GM18526 (cell line): ENCODE results near the gene GCC2.

Source experiments
- POLR2A ChIP-seq: IDR thresholded peaks from 3 replicates; pipeline ENCODE4 v1.6.1; 2011; ENCODE audit not compliant: insufficient read length; ENCODE audit errors: extremely low read depth

Gene GCC2

DNA sequence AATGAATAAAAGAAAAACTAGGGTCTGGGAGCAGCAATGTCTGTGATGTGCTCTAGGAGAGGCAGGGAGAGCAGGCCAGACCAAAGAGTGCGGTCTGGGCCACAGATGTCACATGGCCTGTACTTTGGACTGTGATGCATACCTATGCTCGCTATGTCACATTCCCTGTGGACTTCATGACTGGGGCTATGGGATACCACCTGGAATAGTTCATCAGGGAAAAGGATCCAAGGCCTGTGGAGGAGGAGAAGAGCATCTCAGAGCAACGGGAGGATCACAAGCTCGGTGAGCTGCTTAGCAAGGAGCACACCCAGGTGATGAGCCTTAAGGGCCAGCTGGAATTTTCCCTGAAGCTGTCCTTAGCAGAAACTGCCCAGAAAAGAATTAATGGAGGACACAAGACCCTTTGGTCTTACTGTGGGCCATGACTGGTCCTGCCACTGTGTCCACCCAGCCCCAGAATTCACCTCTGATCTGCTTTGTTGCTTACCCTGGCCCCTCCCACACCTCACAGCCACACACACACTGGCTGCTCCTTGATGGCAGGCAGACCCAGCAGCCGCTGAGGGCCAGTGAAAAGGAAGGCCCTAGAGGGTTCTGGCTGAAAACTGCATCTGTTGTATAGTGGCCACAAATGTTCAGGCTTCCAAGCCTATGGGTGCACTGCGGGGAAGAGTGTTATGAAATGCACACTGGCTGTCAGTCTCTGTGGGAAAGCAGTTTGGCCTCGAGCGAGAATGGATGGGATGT, 25.3 kb upstream of the GCC2 start:
- no peak for TF ChIP-seq POLR2A

- no peak for TF ChIP-seq POLR2A
Measured at GRCh38 chr2:108428286-108429009, 20.6 kb upstream of the GCC2 start.

- TF ChIP-seq POLR2A, result no peak
Measured at GRCh38 chr2:108436976-108437375, 12.0 kb upstream of the GCC2 start.

- no peak for TF ChIP-seq POLR2A
Measured at GRCh38 chr2:108441712-108442111, 7.3 kb upstream of the GCC2 start.

DNA sequence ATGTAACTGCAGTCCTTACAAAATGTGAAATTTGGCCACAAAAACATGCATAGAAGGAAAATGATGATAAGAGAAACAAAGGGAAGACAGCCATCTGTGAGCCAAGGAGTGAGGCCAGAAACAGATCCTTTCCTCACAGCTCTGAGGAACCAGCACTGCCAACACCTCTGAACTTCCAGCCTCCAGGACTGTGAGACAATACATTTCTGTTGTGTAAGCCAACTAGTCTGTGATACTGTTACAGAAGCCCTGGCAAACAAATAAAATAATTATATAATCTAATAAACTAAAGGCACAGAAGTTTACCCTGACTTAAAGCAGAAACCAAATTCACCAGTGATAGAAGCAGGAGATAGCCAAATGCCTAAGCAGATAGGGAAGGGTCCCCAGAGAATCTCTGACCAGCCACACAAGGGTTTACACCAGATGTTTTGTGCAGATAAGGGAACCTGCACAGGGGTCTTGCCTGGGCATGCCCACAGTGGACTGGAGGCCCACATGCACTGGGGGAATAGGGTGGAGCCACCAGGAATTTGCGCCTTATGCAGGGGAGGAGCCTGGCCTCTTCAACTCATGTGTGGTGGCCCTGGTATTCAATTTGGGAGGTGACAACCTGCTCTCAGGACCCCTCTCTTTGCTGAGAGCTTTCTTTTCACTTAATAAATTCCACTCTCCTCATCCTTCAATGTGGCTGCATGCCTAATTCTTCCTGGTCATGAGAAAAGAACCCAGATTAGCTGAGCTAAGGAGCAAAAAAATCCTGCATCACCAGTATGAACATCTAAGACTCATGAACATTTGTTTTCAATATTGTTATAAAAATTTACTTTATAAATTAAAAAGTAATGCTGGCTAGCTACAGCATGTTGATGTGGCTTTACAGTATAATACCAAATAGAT, 3.8 kb upstream of the GCC2 start:
- no peak for TF ChIP-seq POLR2A

- TF ChIP-seq POLR2A, result no peak
Measured at GRCh38 chr2:108446703-108447102, 2.3 kb upstream of the GCC2 start.

GRCh38 chr2:108447947-108448677, 894 bp upstream of the GCC2 start:
- TF ChIP-seq POLR2A, result no peak

GRCh38 chr2:108449410-108450130, 564 bp downstream of the GCC2 start:
- no peak for TF ChIP-seq POLR2A

DNA sequence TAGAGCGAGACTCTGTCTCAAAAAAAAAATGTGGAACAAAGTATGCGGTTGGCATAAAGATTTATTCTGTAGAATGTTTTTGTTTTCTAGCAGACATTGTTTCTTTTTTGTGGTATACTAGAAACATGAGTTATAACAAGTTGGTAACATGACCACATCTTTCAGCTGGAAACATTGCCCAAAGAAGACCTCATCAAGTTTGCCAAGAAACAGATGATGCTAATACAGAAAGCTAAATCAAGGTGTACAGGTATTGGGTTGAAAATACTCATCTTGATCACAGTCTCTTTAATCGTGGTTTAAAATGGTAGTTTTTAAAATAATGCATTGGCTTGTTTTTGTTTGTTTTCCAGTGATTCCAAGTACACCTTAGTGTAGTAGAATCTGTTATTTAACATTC, 1.9 kb downstream of the GCC2 start:
- no peak for TF ChIP-seq POLR2A

GRCh38 chr2:108451976-108452375, 3.0 kb downstream of the GCC2 start:
- no peak for TF ChIP-seq POLR2A

- TF ChIP-seq POLR2A, result no peak
Measured at GRCh38 chr2:108454440-108454839, 5.4 kb downstream of the GCC2 start.

- TF ChIP-seq POLR2A, result no peak
Measured at GRCh38 chr2:108455571-108455970, 6.6 kb downstream of the GCC2 start.

DNA sequence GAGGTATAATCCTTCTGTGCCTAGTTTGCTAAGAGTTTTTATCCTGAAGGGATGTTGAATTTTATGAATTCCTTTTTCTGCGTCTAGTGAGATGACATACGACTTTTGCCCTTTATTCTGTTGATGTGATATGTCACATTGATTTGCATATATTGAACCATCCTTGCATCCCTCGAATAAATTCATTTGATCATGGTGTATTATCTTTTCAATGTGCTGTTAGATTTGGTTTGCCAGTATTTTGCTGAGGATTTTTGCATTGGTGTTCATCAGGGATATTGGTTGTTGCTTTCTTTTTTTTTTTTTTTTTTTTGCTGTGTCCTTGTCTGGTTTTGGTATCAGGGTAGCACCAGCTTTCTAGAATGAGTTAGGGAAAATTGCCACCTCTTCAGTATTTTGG, 9.1 kb downstream of the GCC2 start:
- no peak for TF ChIP-seq POLR2A

DNA sequence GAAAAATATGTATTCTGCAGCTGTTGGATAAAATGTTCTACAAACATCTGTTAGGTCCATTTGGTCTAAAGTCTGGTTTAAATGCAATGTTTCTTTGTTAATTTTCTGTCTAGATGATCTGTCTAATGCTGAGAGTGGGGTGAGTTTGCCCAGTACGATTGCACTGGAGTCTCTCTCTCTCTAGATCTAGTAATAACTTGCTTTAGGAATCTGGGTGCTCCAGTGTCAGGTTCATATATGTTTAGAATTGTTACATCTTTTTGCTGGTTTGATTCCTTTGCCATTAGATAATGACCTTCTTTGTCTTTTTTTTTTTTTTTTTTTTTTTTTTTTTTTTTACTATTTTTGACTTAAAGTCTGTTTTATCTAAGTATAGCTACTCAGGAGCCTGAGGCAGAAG, 10.4 kb downstream of the GCC2 start:
- no peak for TF ChIP-seq POLR2A
